ENCODE measurements around the gene BHLHE23.

Gene BHLHE23

DNA sequence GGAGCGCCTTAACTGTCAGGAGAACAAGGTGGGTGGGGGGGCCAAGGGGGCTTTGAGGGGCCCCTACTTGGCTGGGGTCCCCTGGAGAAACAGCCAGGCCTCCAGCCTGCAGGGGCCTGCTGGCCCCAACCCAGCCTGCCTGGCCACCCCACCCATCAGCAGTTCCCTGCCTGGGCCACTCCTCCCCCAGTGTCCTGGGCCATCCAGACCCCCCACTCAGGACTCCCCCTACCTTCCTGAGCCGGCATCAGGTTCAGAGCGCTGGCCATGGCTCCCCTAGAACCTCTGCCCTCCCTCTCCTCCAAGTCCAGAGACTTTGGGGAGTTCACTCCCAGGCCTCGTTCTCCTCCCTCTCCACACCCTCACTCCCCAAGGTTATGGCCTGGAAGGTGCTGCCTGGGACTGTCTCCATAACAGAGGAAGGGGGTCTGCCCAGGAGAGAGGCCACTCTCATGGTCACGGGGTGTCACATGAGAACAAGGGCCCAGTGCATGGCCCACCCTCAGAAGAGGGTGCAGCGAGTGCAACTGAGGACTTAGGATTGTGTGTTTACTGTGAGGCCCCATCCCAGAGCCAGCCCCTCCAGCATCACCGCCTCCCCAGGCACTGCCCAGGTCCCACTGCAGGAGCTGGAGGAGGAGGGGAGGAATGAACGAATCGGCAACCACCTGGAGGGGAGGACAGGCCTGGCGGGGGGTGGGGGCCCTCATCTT, 48.2 kb downstream of the BHLHE23 start:
- no peak for DNase-seq

GRCh38 chr20:62957136-62958117, 49.3 kb downstream of the BHLHE23 start:
- no peak for DNase-seq

- no peak for DNase-seq
These were observed 50.2 kb downstream of the BHLHE23 start for GRCh38 chr20:62956387-62957135.

Data from MV-4-11 (cell line).